ENCODE data around the gene TIMM22. TPM values are rescaled to one million over a fixed set of nuclear protein-coding genes. Genes with fewer than 3 reads are reported as not detected.
"Not testable (repeated sequence)": the region's sequence is repeated elsewhere in the genome, so short reads cannot be mapped to it uniquely, and the experiment has no call there.

The TIMM22 gene
- total RNA-seq, 1 experiment from 2014 or later, result 14.0 TPM

DNA sequence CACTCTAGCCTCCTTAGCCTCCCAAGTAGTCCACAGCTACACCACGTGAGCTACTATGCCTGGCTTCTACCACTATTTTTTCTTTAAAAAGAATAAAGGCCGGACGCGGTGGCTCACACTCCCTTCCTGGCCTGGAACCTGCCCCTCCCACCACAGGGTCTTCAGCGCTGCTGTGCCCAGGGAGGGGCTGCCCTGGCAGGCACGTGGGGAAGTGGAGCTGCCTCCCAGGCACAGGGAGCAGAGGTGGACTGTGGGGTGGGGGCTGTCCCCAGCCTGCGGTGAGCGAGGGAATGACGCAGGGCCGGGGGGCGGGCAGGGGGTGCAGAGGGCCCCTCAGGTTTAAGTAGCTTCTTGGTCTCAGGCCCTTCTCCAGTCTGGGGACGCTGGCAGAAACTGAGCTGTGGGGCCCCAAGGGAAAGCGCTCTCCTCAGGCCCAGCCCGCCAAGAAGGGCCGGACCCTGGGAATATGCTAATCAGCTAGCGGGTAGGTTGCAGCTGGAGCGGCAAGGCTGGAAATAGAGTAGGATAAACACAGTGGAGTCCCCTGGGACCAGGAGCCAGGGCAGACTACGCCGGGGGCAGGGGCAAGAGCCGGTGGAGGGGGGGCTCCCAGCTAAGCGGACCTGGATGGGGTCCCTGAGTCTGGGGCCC is 46.8 kb downstream of the TIMM22 start:
- ChIA-PET CTCF (interaction anchor here (1.6 kb wide), 1 partner anchor 15 kb away, joined by 6 read pairs; no protein-coding TSS in a partner anchor), POLR2A (no interaction called here), RAD21 (ENCODE audit: low non-redundant PET in 1 of 2, low total read pairs in 2 of 2, uncharacterized antibody in 2 of 2, unreplicated experiment in 2 of 2) (no interaction called here)
- no peak overlapping the region for H3K27ac ChIP-seq (ENCODE audit: low read depth, low read length)
- H3K4me1 ChIP-seq (ENCODE audit: control insufficient read depth in 1 of 2, insufficient read depth in 2 of 2, low read length in 2 of 2), result no peaks in the 10 kb centered on the region
- no peaks in the 10 kb centered on the region for H3K36me3 ChIP-seq (ENCODE audit: control insufficient read depth in 1 of 2, insufficient read depth in 2 of 2, low read length in 2 of 2)
- no peak overlapping the region for H3K4me2 ChIP-seq (ENCODE audit: low read length)
- H3K79me2 ChIP-seq (ENCODE audit: insufficient read depth, low read length), result no peaks in the 10 kb centered on the region
- intact Hi-C loops (cut with micrococcal nuclease), result no loop called here
- H3K9me2 ChIP-seq (ENCODE audit: insufficient read depth), result no peaks in the 10 kb centered on the region
- H3K9ac ChIP-seq (ENCODE audit: low read length), result no peak overlapping the region
- no peak for ATAC-seq
- H4K20me1 ChIP-seq (ENCODE audit: insufficient read depth), result no peaks in the 10 kb centered on the region
- DNase-seq (ENCODE audit: low read depth, low spot score), result no peak
- no peak overlapping the region for H3K4me3 ChIP-seq (replicated peaks in 1 of 2; ENCODE audit: low read depth in 1 of 2, low read length in 2 of 2)
- no peak overlapping the region for H2AFZ ChIP-seq (ENCODE audit: low read depth, low read length, poor library complexity, severe bottlenecking)
- TF ChIP-seq ZBTB33 (IDR thresholded peaks at IDR 0.05; ENCODE audit: extremely low read depth, insufficient replicate concordance, low read length) (no peak), SP1 (IDR thresholded peaks at IDR 0.05; ENCODE audit: low read depth) (no peak), ELF1 (IDR thresholded peaks at IDR 0.05; ENCODE audit: borderline replicate concordance, low read depth) (no peak), YY1 (IDR thresholded peaks at IDR 0.05; ENCODE audit: extremely low read depth, insufficient replicate concordance, low read depth, low read length) (no peak), CEBPB (IDR thresholded peaks at IDR 0.05; ENCODE audit: low read depth) (no peak), POLR2AphosphoS5 (IDR thresholded peaks at IDR 0.05; ENCODE audit: low read depth, low read length) (no peak), TCF7L2 (IDR thresholded peaks at IDR 0.05; ENCODE audit: borderline replicate concordance, extremely low read depth, insufficient read depth, insufficient read length) (no peak)
- TF ChIP-seq, protein P1, sequence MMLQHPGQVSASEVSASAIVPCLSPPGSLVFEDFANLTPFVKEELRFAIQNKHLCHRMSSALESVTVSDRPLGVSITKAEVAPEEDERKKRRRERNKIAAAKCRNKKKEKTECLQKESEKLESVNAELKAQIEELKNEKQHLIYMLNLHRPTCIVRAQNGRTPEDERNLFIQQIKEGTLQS (IDR thresholded peaks at IDR 0.05), result no peak
- BruUV-seq (replicated peaks), result no TSS peak
- H3K9me3 ChIP-seq (ENCODE audit: control insufficient read depth in 1 of 2, insufficient read depth in 1 of 2, low read depth in 1 of 2, low read length in 2 of 2), result no peaks in the 10 kb centered on the region
- H3K27me3 ChIP-seq (ENCODE audit: insufficient read depth, low read length), result no peaks in the 10 kb centered on the region

DNA sequence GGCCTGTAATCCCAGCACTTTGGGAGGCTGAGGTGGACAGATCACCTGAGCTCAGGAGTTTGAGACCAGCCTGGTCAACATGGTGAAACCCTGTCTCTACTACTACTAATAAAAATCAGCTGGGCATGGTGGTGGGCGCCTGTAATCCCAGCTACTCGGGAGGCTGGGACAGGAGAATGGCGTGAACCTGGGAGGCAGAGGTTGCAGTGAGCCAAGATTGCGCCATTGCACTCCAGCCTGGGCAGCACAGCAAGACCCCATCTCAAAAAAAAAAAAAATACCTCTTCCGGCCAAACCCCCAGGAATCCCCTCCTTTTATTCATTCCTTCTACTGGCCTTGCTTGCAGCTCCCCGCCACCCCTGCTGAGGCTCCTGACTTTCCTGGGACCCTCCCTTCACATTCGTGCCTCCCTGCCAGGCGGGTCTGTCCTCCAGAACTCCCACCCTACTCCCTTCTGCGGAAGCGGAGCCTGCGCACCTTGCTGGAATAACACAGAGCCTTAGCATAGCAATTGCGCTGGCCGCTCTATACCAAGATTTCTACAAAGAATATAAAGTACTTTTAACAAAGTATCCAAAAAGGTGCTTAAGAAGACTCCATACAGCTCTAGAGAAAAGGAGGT is 47.6 kb downstream of the TIMM22 start:
- H2AFZ ChIP-seq (ENCODE audit: low read depth, low read length, poor library complexity, severe bottlenecking); H4K20me1 ChIP-seq (ENCODE audit: insufficient read depth); intact Hi-C loops (cut with micrococcal nuclease); H3K4me1 ChIP-seq (ENCODE audit: control insufficient read depth in 1 of 2, insufficient read depth in 2 of 2, low read length in 2 of 2); H3K9me3 ChIP-seq (ENCODE audit: control insufficient read depth in 1 of 2, insufficient read depth in 1 of 2, low read depth in 1 of 2, low read length in 2 of 2); H3K36me3 ChIP-seq (ENCODE audit: control insufficient read depth in 1 of 2, insufficient read depth in 2 of 2, low read length in 2 of 2); H3K79me2 ChIP-seq (ENCODE audit: insufficient read depth, low read length); ATAC-seq; H3K27me3 ChIP-seq (ENCODE audit: insufficient read depth, low read length); POLR2A ChIA-PET; H3K4me3 ChIP-seq (replicated peaks in 1 of 2; ENCODE audit: low read depth in 1 of 2, low read length in 2 of 2); H3K27ac ChIP-seq (ENCODE audit: low read depth, low read length); H3K9ac ChIP-seq (ENCODE audit: low read length); DNase-seq (ENCODE audit: low read depth, low spot score); H3K4me2 ChIP-seq (ENCODE audit: low read length); H3K9me2 ChIP-seq (ENCODE audit: insufficient read depth); BruUV-seq (replicated peaks); RAD21 ChIA-PET (ENCODE audit: low non-redundant PET in 1 of 2, low total read pairs in 2 of 2, uncharacterized antibody in 2 of 2, unreplicated experiment in 2 of 2): not testable (repeated sequence)
- CTCF ChIA-PET, result interaction anchor here (1.6 kb wide), 1 partner anchor 14 kb away, joined by 6 read pairs; no protein-coding TSS in a partner anchor

Data from HCT116 (cell line).